Type B pancreatic cell (in vitro differentiated cells): Measurements from ENCODE around the gene POU2AF1. TPM values are rescaled to one million over a fixed set of nuclear protein-coding genes. Genes with fewer than 3 reads are reported as not detected.

ENCODE experiments used
- DNase-seq: peaks from one replicate; pipeline ENCODE4 v3.0.0; 2021; ENCODE audit warnings: mixed read lengths; ENCODE audit not compliant: unreplicated experiment; ENCODE audit errors: extremely low spot score
- H3K27ac Mint-ChIP-seq: 2 replicates; pipeline ENCODE4 v1.8.0; 2021; ENCODE audit warnings: mild to moderate bottlenecking, mixed read lengths
- H3K27me3 Mint-ChIP-seq: 2 replicates; pipeline ENCODE4 v1.8.0; 2021; ENCODE audit warnings: mixed read lengths
- H3K36me3 Mint-ChIP-seq: 2 replicates; pipeline ENCODE4 v1.8.0; 2021; ENCODE audit warnings: mixed read lengths
- H3K4me1 Mint-ChIP-seq: one replicate; pipeline ENCODE4 v1.8.0; 2021; ENCODE audit warnings: mixed read lengths; ENCODE audit not compliant: unreplicated experiment
- H3K4me3 Mint-ChIP-seq: 2 replicates; pipeline ENCODE4 v1.8.0; 2021; ENCODE audit warnings: mild to moderate bottlenecking, mixed read lengths
- H3K9me3 Mint-ChIP-seq: 2 replicates; pipeline ENCODE4 v1.8.0; 2021; ENCODE audit warnings: mixed read lengths
- CTCF ChIP-seq: fragments of 200-600 bp; sonication (generic); conservative IDR thresholded peaks from 2 replicates; pipeline ENCODE4 v1.5.0; 2021; ENCODE audit warnings: antibody characterized with exemption, mild to moderate bottlenecking
- total RNA-seq: library from RNA; stranded (reverse); gene quantifications from 2 replicates; pipeline ENCODE4 v1.2.1, GENCODE V29; 2021; ENCODE audit warnings: low replicate concordance

Gene POU2AF1
- total RNA-seq, 1 donor from 2014 or later: 0.24 TPM

GRCh38 chr11:111350811-111351210 is 28.3 kb downstream of the POU2AF1 start:
- Mint-ChIP-seq H3K4me1 (peaks cover 26% of the 10 kb centered on the region), H3K27me3 (no peaks in the 10 kb centered on the region), H3K4me3 (no peak overlapping the region), H3K27ac (no peak overlapping the region), H3K36me3 (no peaks in the 10 kb centered on the region), H3K9me3 (peaks cover 5% of the 10 kb centered on the region)
- TF ChIP-seq CTCF: no peak
- DNase-seq: no peak

DNA sequence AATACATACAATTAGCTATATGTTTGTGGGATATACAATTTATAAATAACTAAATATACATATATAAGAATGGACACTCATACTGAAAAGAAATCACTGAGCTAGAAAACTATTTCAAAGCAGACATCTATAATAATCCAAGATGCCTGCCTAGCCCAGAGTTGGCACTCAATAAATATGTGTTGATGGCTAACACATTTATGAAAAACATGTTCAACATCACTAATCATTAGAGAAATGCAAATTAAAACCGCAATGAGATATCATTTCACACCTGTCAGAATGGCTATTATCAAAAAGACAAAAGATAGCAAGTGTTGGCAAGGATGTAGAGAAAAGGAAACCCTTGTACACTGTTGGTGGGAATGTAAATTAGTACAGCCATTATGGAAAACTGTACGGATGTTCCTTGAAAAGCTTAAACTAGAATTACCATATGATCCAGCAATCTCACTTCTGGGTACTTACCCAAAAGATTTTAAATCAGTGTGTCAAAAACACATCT is 29.8 kb downstream of the POU2AF1 start:
- Mint-ChIP-seq H3K27ac (no peak overlapping the region), H3K4me3 (no peak overlapping the region), H3K27me3 (no peaks in the 10 kb centered on the region), H3K36me3 (no peaks in the 10 kb centered on the region), H3K4me1 (peaks cover 21% of the 10 kb centered on the region), H3K9me3 (peaks cover 5% of the 10 kb centered on the region)
- TF ChIP-seq CTCF: no peak
- no peak for DNase-seq

DNA sequence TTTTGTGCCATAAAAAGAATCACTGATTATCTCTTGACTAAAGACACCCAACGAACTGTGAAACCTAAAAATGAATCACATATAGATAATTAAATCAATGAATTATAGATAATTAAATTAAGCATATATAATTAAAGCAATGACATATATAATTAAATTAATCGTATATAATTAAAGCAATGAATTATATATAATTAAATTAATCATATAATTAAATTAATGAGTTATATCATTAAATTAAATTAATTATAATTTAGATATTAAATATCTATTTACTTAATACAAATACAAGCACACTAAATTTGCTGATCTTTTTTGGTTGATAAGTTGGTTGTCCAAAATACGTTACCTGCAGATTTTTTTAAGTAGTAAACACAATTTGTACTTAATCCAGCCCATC is 30.9 kb downstream of the POU2AF1 start:
- Mint-ChIP-seq H3K27ac (no peak overlapping the region), H3K4me1 (peaks cover 17% of the 10 kb centered on the region), H3K9me3 (peaks cover 5% of the 10 kb centered on the region), H3K4me3 (no peak overlapping the region), H3K36me3 (no peaks in the 10 kb centered on the region), H3K27me3 (no peaks in the 10 kb centered on the region)
- TF ChIP-seq CTCF: no peak
- no peak for DNase-seq

GRCh38 chr11:111347723-111348115 is 31.4 kb downstream of the POU2AF1 start:
- TF ChIP-seq CTCF: no peak
- peaks cover 17% of the 10 kb centered on the region for H3K4me1 Mint-ChIP-seq
- H3K4me3 Mint-ChIP-seq: no peak overlapping the region
- no peaks in the 10 kb centered on the region for H3K27me3 Mint-ChIP-seq
- peaks cover 5% of the 10 kb centered on the region for H3K9me3 Mint-ChIP-seq
- DNase-seq: no peak
- no peak overlapping the region for H3K27ac Mint-ChIP-seq
- no peaks in the 10 kb centered on the region for H3K36me3 Mint-ChIP-seq

DNA sequence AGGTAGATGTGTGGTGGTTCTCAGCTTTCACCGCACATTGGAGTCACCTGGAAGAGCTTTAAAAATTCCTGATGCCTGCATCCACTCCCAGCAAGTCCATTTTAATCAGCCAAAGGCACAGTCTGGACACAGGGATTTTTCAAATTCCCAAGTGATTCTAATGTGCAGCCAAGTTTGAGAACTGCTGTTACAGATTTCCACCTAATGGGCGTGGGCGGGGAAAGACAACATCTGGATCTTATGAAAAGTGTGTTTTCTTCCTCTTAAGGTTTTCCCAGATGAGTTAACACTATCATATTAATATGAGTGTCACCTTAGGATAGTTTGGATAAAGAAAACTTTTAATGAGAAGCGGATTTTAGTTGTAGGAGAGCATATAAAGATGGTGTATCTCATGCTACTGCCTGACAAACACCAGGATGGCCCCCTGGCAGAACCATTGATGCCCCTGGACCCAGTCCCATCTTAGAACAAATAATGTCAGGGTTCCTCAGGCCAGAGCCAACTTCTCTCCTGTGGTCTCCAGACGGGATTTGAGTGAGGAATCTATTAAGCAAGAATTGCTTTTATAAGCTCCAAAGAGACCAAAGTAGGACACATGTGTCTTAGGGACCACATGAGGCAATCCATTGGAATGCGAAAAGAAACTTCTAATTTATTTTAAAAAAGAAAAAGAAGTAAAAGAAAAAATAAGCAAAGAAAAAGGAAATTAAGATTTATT is 31.9 kb downstream of the POU2AF1 start:
- no peak overlapping the region for H3K27ac Mint-ChIP-seq
- H3K4me3 Mint-ChIP-seq: no peak overlapping the region
- TF ChIP-seq CTCF: no peak
- no peak for DNase-seq
- no peaks in the 10 kb centered on the region for H3K27me3 Mint-ChIP-seq
- H3K4me1 Mint-ChIP-seq: peaks cover 17% of the 10 kb centered on the region
- H3K9me3 Mint-ChIP-seq: peaks cover 5% of the 10 kb centered on the region
- no peaks in the 10 kb centered on the region for H3K36me3 Mint-ChIP-seq
